Astrocyte (in vitro differentiated cells and primary cell): ENCODE results near the gene NR1D1.

Experiments used
- EZH2 ChIP-seq: IDR thresholded peaks from 2 replicates; pipeline ENCODE4 v1.6.1; 2012; ENCODE audit warnings: mild to moderate bottlenecking, low read length, inconsistent platforms; ENCODE audit not compliant: insufficient read depth
- TF ChIP-seq, protein P1 (sequence below): IDR thresholded peaks from 2 replicates; pipeline ENCODE4 v1.5.1; 2011; ENCODE audit warnings: low read depth, mild to moderate bottlenecking, inconsistent platforms, low read length, moderate library complexity; ENCODE audit not compliant: insufficient read depth

GRCh38 chr17:40145476-40145875, 45.1 kb upstream of the NR1D1 start:
- TF ChIP-seq, protein P1, sequence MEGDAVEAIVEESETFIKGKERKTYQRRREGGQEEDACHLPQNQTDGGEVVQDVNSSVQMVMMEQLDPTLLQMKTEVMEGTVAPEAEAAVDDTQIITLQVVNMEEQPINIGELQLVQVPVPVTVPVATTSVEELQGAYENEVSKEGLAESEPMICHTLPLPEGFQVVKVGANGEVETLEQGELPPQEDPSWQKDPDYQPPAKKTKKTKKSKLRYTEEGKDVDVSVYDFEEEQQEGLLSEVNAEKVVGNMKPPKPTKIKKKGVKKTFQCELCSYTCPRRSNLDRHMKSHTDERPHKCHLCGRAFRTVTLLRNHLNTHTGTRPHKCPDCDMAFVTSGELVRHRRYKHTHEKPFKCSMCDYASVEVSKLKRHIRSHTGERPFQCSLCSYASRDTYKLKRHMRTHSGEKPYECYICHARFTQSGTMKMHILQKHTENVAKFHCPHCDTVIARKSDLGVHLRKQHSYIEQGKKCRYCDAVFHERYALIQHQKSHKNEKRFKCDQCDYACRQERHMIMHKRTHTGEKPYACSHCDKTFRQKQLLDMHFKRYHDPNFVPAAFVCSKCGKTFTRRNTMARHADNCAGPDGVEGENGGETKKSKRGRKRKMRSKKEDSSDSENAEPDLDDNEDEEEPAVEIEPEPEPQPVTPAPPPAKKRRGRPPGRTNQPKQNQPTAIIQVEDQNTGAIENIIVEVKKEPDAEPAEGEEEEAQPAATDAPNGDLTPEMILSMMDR = no peak
- no peak for TF ChIP-seq EZH2
